GM12891 (cell line): Measurements from ENCODE around the gene CETP.

Experiments
- DNase-seq: peaks from one replicate; pipeline ENCODE4 v3.0.0; 2011; ENCODE audit warnings: low spot score; ENCODE audit not compliant: insufficient read length
- FAIRE-seq: peaks from 2 replicates; lab custom pipeline; 2011; peaks lifted over from hg19 to GRCh38; lab: Jason Lieb, UNC
- PAX5 ChIP-seq: IDR thresholded peaks from 2 replicates; pipeline ENCODE4 v1.6.1; 2011; ENCODE audit warnings: low read length, moderate library complexity, mild to moderate bottlenecking; ENCODE audit not compliant: insufficient read depth, severe bottlenecking
- POLR2A ChIP-seq: IDR thresholded peaks from 2 replicates; pipeline ENCODE4 v1.6.1; 2011; ENCODE audit warnings: low read depth, low read length, control low read depth
- POLR2AphosphoS5 ChIP-seq: IDR thresholded peaks from 2 replicates; pipeline ENCODE4 v1.6.1; 2011; ENCODE audit warnings: low read depth, low read length, control low read depth
- POU2F2 ChIP-seq: IDR thresholded peaks from 2 replicates; pipeline ENCODE4 v1.6.1; 2011; ENCODE audit warnings: low read depth, mild to moderate bottlenecking, control low read depth, low read length, moderate library complexity
- SPI1 ChIP-seq: IDR thresholded peaks from 2 replicates; pipeline ENCODE4 v1.6.1; 2011; ENCODE audit warnings: low read depth, low read length, control low read depth
- TAF1 ChIP-seq: IDR thresholded peaks from 2 replicates; pipeline ENCODE4 v1.6.1; 2011; ENCODE audit warnings: low read depth, low read length, control low read depth

The CETP gene

GRCh38 chr16:57016301-57016700 is 54.6 kb downstream of the CETP start:
- TF ChIP-seq POU2F2 (no peak), PAX5 (no peak), SPI1 (no peak), TAF1 (no peak), POLR2AphosphoS5 (no peak), POLR2A (no peak)
- no peak for FAIRE-seq
- no peak for DNase-seq

- DNase-seq (no peak), FAIRE-seq (no peak)
- TF ChIP-seq POLR2A: no peak
- no peak for TF ChIP-seq POU2F2
- no peak for TF ChIP-seq POLR2AphosphoS5
- no peak for TF ChIP-seq PAX5
- no peak for TF ChIP-seq SPI1
These were observed 55.1 kb downstream of the CETP start for GRCh38 chr16:57016831-57017230.

GRCh38 chr16:57017251-57017650 is 55.5 kb downstream of the CETP start:
- FAIRE-seq (no peak), DNase-seq (no peak)
- TF ChIP-seq POLR2AphosphoS5: no peak
- TF ChIP-seq SPI1: no peak
- no peak for TF ChIP-seq TAF1
- TF ChIP-seq POU2F2: no peak
- no peak for TF ChIP-seq POLR2A
- TF ChIP-seq PAX5: no peak

- DNase-seq (no peak), FAIRE-seq (no peak)
- TF ChIP-seq POLR2A (no peak), POU2F2 (no peak), SPI1 (no peak), POLR2AphosphoS5 (no peak), PAX5 (no peak), TAF1 (no peak)
These were observed 58.0 kb downstream of the CETP start for GRCh38 chr16:57019746-57020145.

- TF ChIP-seq POU2F2: no peak
- no peak for TF ChIP-seq SPI1
- no peak for TF ChIP-seq PAX5
- FAIRE-seq (no peak), DNase-seq (no peak)
These were observed 58.9 kb downstream of the CETP start for GRCh38 chr16:57020651-57021050.

DNA sequence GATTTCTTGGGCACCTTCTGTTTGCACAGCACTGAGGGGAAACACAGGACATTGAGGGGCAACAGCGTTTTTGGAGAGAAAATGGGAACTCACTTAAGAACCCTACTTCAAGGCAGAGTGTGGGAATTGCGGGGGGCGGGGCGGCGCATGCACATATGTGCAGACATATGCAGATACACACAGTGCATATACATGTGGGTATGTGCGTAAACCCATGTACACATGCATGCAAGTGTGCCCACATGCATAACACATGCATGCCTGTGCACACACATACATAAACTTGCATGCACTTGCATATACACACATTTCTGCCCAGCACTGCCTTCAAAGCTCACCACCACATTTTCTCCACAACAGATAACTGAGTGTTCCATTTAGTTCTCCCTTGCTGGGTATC is 60.0 kb downstream of the CETP start:
- TF ChIP-seq POLR2A (no peak), POLR2AphosphoS5 (no peak), SPI1 (no peak), TAF1 (no peak), PAX5 (no peak), POU2F2 (no peak)
- DNase-seq (no peak), FAIRE-seq (peak; percentile 9)

DNA sequence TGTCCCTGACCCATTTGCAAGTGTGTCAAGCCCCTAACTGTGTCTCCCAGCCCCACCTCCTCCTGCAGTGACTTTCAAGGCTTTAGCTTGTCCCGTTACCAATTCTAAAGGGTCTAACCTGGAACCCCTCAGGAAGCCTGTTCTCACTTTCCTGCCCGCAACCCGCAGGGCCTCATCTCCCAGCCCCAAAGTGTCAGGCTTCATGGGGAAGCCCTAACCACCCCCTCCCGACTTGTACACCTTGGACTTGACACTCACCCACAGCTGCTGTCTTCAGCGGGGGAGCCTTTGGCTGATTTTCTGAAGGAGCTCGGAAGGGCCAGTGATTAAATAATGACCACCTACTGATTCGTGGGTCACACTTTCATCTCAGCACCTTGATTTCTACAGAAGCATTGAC is 60.7 kb downstream of the CETP start:
- DNase-seq (no peak), FAIRE-seq (no peak)
- TF ChIP-seq SPI1 (no peak), TAF1 (no peak), POLR2AphosphoS5 (no peak), PAX5 (no peak), POU2F2 (no peak), POLR2A (no peak)

DNA sequence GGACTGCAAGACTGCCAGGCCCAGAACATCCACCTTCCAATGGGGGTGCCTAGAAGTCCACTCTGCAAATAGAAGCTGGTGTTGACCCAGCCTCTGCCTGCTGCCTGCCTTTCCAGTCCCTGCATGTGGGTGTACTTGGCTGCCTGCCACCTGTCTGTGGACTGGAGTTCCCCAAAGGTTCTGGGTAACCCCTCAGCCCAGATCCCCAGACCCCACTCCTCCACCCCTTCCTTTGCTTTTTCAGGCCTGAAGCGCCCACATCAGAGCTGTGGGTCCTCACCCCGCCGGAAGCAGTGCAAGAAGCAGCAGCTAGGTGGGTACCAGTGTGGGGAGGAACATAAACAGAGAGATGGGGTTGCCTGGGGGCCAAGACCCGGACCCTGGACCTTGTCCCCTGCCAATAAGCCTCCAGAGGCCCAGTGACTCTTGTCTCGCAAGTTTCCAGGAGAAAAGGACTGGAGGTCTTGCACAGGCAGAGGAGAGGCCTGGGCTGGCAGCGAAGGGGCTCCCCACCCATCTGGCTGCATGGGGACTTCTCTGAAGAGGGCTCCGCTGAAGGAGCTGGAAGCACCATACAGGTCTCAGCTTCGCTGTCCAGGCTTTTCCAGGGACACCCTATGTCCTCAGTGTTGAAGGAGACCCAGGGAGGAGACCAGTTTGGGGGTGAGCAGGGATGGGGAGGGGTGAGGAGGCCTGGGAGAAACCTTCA is 61.9 kb downstream of the CETP start:
- FAIRE-seq (no peak), DNase-seq (no peak)
- TF ChIP-seq PAX5 (no peak), POU2F2 (no peak), SPI1 (no peak), POLR2A (no peak), POLR2AphosphoS5 (no peak), TAF1 (no peak)

DNA sequence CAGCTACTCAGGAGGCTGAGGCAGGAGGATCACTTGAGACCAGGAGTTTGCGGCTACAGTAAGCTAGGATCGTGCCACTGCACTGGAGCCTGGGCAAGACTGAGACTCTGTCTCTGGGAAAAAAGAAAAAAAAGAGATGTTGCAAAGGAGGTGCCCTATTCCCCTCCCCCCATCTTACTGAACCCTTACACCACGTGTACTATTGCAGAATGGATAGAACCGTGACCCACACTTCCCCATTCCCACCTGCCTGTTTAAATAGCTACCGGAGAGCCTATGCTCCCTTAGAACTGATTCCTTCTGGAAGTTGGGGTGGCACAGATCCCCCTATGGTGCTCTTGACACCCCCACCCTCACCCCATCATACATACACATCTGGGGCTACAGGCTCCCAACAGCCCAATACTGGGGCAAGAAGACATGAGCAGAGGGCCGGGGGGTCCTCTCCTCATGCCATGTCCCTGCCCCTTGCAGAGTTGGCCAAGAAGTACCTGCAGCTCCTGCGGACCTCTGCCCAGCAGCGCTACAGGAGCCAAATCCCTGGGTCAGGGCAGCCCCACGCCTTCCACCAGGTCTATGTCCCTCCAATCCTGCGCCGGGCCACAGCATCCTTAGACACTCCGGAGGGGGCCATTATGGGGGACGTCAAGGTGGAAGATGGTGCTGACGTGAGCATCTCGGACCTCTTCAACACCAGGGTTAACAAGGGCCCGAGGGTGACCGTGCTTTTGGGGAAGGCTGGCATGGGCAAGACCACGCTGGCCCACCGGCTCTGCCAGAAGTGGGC is 63.3 kb downstream of the CETP start:
- FAIRE-seq (no peak), DNase-seq (no peak)
- TF ChIP-seq POU2F2 (no peak), SPI1 (no peak)

DNA sequence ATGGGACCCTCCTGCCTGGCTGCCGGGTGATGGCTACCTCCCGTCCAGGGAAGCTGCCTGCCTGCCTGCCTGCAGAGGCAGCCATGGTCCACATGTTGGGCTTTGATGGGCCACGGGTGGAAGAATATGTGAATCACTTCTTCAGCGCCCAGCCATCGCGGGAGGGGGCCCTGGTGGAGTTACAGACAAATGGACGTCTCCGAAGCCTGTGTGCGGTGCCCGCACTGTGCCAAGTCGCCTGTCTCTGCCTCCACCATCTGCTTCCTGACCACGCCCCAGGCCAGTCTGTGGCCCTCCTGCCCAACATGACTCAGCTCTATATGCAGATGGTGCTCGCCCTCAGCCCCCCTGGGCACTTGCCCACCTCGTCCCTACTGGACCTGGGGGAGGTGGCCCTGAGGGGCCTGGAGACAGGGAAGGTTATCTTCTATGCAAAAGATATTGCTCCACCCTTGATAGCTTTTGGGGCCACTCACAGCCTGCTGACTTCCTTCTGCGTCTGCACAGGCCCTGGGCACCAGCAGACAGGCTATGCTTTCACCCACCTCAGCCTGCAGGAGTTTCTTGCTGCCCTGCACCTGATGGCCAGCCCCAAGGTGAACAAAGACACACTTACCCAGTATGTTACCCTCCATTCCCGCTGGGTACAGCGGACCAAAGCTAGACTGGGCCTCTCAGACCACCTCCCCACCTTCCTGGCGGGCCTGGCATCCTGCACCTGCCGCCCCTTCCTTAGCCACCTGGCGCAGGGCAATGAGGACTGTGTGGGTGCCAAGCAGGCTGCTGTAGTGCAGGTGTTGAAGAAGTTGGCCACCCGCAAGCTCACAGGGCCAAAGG is 64.4 kb downstream of the CETP start:
- FAIRE-seq (no peak), DNase-seq (no peak)
- TF ChIP-seq PAX5: no peak
- TF ChIP-seq POLR2AphosphoS5: no peak
- TF ChIP-seq SPI1: no peak

DNA sequence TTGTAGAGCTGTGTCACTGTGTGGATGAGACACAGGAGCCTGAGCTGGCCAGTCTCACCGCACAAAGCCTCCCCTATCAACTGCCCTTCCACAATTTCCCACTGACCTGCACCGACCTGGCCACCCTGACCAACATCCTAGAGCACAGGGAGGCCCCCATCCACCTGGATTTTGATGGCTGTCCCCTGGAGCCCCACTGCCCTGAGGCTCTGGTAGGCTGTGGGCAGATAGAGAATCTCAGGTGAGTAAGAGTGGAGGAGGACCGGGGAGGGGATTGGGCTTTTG is 65.0 kb downstream of the CETP start:
- no peak for DNase-seq
- FAIRE-seq: no peak
- TF ChIP-seq SPI1: no peak
- no peak for TF ChIP-seq POU2F2
- TF ChIP-seq PAX5: no peak
- no peak for TF ChIP-seq POLR2AphosphoS5
- no peak for TF ChIP-seq POLR2A
- no peak for TF ChIP-seq TAF1
